ENCODE measurements around the gene F12.

- no peak for TF ChIP-seq POLR2A (IDR thresholded peaks at IDR 0.05)
- no peak for TF ChIP-seq CTCF (IDR thresholded peaks at IDR 0.05 in 4 of 5, conservative IDR thresholded peaks at IDR 0.05 in 1 of 5)
Observed at GRCh38 chr5:177384134-177384533, 25.2 kb downstream of the F12 start, which contains the start of gene SLC34A1.

Measured in gastrocnemius medialis (tissue), 4 donors.